Fibroblast of lung (primary cell): Measurements from ENCODE around the gene SCFD2.

Source experiments
- CTCF ChIP-seq, 2 donors: IDR thresholded peaks in 1 of 2; conservative IDR thresholded peaks in 1 of 2; 1 replicate in 1 of 2; 2 replicates in 1 of 2; pipeline ENCODE4 v1.5.1; 2011 to 2012; ENCODE audit warnings: low read length in 2 of 2, control low read depth in 1 of 2, inconsistent platforms in 1 of 2, low read depth in 1 of 2, mild to moderate bottlenecking in 1 of 2
- EZH2 ChIP-seq: IDR thresholded peaks from 2 replicates; pipeline ENCODE4 v1.5.1; 2012; ENCODE audit warnings: low read length, control low read depth, mild to moderate bottlenecking; ENCODE audit errors: missing control alignments

GRCh38 chr4:53040851-53041250 is 325.0 kb downstream of the SCFD2 start:
- TF ChIP-seq CTCF (conservative IDR thresholded peaks at IDR 0.05 in 1 of 2, IDR thresholded peaks at IDR 0.05 in 1 of 2; ENCODE audit: low read depth in 1 of 2, low read length in 2 of 2) = no peak
- no peak for TF ChIP-seq EZH2
